OCI-LY7 (cell line): ENCODE data around the gene APPL2. TPM values are rescaled to one million over a fixed set of nuclear protein-coding genes. Genes with fewer than 3 reads are reported as not detected.
"Not testable (repeated sequence)": the region's sequence is repeated elsewhere in the genome, so short reads cannot be mapped to it uniquely, and the experiment has no call there.

Experiments used
- BruUV-seq: library from RNA; stranded (reverse); fragments of 400-500 nt; replicated peaks from 2 replicates; lab custom pipeline; 2021; lab: Mats Ljungman, UMichigan
- CTCF ChIA-PET: fragments of 300-600 bp; sonication (Branson Sonifier 250); formaldehyde crosslinking; loops from one replicate; lab custom pipeline; 2022; ENCODE audit warnings: antibody characterized with exemption; ENCODE audit not compliant: unreplicated experiment; lab: Charles Lee
- POLR2A ChIA-PET: fragments of 300-600 bp; sonication (Branson Sonifier 250); formaldehyde crosslinking; loops from one replicate; lab custom pipeline; 2022; ENCODE audit warnings: antibody characterized with exemption; lab: Charles Lee
- DNase-seq: peaks from one replicate; pipeline ENCODE4 v3.0.0-alpha.2; 2015; ENCODE audit warnings: low spot score
- H2AFZ ChIP-seq: fragments of 200-600 bp; sonication (generic), shearing (Covaris generic); 2 replicates; pipeline ENCODE4 v1.6.1; 2014; ENCODE audit warnings: mild to moderate bottlenecking, antibody characterized with exemption, low read length, moderate library complexity
- H3K27ac ChIP-seq: fragments of 200-600 bp; sonication (generic); 2 replicates; pipeline ENCODE4 v1.5.1; 2014; ENCODE audit warnings: mixed run types, low read depth, mild to moderate bottlenecking, moderate library complexity, low read length, inconsistent platforms; ENCODE audit not compliant: poor library complexity, severe bottlenecking
- H3K36me3 ChIP-seq: fragments of 200-600 bp; sonication (generic); 2 replicates; pipeline ENCODE4 v1.6.1; 2014; ENCODE audit warnings: mild to moderate bottlenecking, antibody characterized with exemption, low read length, moderate library complexity, mixed read lengths; ENCODE audit not compliant: insufficient read depth
- H3K4me1 ChIP-seq: fragments of 200-600 bp; sonication (generic); 2 replicates; pipeline ENCODE4 v1.5.1; 2014; ENCODE audit warnings: mild to moderate bottlenecking, low read length; ENCODE audit not compliant: insufficient read depth, poor library complexity, severe bottlenecking
- H3K4me2 ChIP-seq: fragments of 200-600 bp; sonication (generic); 2 replicates; pipeline ENCODE4 v1.6.1; 2014; ENCODE audit warnings: mild to moderate bottlenecking, low read length
- H3K4me3 ChIP-seq: fragments of 200-600 bp; sonication (generic); 2 replicates; pipeline ENCODE4 v1.5.1; 2014; ENCODE audit warnings: mild to moderate bottlenecking, low read depth, low read length; ENCODE audit not compliant: poor library complexity, severe bottlenecking
- H3K79me2 ChIP-seq: fragments of 200-600 bp; sonication (generic); 2 replicates; pipeline ENCODE4 v1.6.1; 2016; ENCODE audit warnings: low read depth, mild to moderate bottlenecking, low read length, moderate library complexity, mixed read lengths; ENCODE audit not compliant: insufficient read depth
- H3K9me2 ChIP-seq: fragments of 200-600 bp; sonication (generic); 2 replicates; pipeline ENCODE4 v1.6.1; 2016; ENCODE audit warnings: mild to moderate bottlenecking, low read length, mixed read lengths; ENCODE audit not compliant: insufficient read depth
- H3K9me3 ChIP-seq: fragments of 200-600 bp; sonication (generic); 2 replicates; pipeline ENCODE4 v1.6.1; 2014; ENCODE audit warnings: mild to moderate bottlenecking, mixed run types, low read length, mixed read lengths
- H4K20me1 ChIP-seq: fragments of 200-600 bp; sonication (generic); 2 replicates; pipeline ENCODE4 v1.6.1; 2014; ENCODE audit warnings: mild to moderate bottlenecking, antibody characterized with exemption, low read length, moderate library complexity, mixed read lengths; ENCODE audit not compliant: insufficient read depth
- EZH2phosphoT487 ChIP-seq: fragments of 200-600 bp; sonication (generic); IDR thresholded peaks from 2 replicates; pipeline ENCODE4 v1.6.1; 2018; ENCODE audit warnings: low read depth, borderline replicate concordance, mild to moderate bottlenecking, mixed run types, antibody characterized with exemption, low read length, moderate library complexity, mixed read lengths
- intact Hi-C: fragments of 100-400 bp; cut with micrococcal nuclease; formaldehyde crosslinking; loops from one replicate; pipeline ENCODE4 v1.10.0; 2022; ENCODE audit not compliant: unreplicated experiment
- total RNA-seq, 2 experiments: library from RNA; depleted of rRNA in 1 of 2; stranded (reverse); fragments of >200 nt in 1 of 2; shearing (Covaris generic) in 1 of 2; gene quantifications; 2 replicates each; pipeline ENCODE4 v1.2.3, GENCODE V29; 2014 to 2022
- TF ChIP-seq, protein P1 (sequence below): fragments of 200-600 bp; sonication (generic); conservative IDR thresholded peaks from 2 replicates; pipeline ENCODE4 v1.5.1; 2014; ENCODE audit warnings: mild to moderate bottlenecking, antibody characterized with exemption, low read length, moderate library complexity, mixed read lengths

The APPL2 gene
- total RNA-seq, 2 experiments from 2014 or later, result 18.8 to 29.1 TPM

DNA sequence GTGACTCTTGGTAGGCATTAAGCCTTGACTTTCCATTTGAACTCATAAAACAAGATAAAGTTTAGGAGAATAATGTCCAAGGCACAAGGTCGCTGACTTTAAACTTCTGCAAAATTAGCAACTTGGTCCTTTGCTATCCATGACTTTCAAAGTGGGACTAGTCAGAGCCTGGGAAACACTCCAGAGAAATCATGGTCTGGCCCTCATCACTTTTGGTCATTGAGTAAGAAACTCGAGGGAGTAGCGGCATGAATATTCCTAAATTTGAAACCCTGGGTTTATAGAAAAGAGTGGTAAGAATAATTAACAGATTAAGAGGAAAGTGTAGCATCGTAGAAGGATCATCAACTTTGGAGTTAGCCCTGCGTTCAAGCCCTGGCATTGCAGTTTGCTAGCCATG is 16.9 kb upstream of the APPL2 start:
- no peak overlapping the region for H3K27ac ChIP-seq
- H3K4me3 ChIP-seq, result no peak overlapping the region
- H3K4me1 ChIP-seq, result no peaks in the 10 kb centered on the region
- H2AFZ ChIP-seq, result no peak overlapping the region
- no TSS peak for BruUV-seq
- intact Hi-C loops, result no loop called here
- no peaks in the 10 kb centered on the region for H3K9me3 ChIP-seq
- H3K36me3 ChIP-seq, result no peaks in the 10 kb centered on the region
- DNase-seq, result no peak
- H3K4me2 ChIP-seq, result no peak overlapping the region
- ChIA-PET POLR2A (interaction anchor here (1.1 kb wide), 1 partner anchor 14 kb away, joined by 3 read pairs; no protein-coding TSS in a partner anchor), CTCF (no interaction called here)
- no peak for TF ChIP-seq EZH2phosphoT487
- TF ChIP-seq, protein P1, sequence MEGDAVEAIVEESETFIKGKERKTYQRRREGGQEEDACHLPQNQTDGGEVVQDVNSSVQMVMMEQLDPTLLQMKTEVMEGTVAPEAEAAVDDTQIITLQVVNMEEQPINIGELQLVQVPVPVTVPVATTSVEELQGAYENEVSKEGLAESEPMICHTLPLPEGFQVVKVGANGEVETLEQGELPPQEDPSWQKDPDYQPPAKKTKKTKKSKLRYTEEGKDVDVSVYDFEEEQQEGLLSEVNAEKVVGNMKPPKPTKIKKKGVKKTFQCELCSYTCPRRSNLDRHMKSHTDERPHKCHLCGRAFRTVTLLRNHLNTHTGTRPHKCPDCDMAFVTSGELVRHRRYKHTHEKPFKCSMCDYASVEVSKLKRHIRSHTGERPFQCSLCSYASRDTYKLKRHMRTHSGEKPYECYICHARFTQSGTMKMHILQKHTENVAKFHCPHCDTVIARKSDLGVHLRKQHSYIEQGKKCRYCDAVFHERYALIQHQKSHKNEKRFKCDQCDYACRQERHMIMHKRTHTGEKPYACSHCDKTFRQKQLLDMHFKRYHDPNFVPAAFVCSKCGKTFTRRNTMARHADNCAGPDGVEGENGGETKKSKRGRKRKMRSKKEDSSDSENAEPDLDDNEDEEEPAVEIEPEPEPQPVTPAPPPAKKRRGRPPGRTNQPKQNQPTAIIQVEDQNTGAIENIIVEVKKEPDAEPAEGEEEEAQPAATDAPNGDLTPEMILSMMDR, result no peak
- H4K20me1 ChIP-seq, result no peaks in the 10 kb centered on the region
- no peaks in the 10 kb centered on the region for H3K79me2 ChIP-seq
- no peaks in the 10 kb centered on the region for H3K9me2 ChIP-seq

DNA sequence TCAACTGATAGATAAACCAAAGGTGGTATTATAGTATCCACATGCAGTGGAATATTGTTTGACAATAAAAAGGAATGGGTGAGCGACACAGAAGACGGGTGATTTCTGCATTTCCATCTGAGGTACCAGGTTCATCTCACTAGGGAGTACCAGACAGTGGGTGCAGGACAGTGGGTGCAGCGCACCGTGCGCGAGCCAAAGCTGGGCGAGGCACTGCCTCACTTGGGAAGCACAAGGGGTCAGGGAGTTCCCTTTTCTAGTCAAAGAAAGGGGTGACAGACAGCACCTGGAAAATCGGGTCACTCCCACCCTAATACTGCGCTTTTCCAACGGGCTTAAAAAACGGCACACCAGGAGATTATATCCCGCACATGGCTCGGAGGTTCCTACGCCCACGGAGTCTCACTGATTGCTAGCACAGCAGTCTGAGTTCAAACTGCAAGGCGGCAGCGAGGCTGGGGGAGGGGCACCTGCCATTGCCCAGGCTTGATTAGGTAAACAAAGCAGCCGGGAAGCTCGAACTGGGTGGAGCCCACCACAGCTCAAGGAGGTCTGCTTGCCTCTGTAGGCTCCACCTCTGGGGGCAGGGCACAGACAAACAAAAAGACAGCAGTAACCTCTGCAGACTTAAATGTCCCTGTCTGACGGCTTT is 9.9 kb upstream of the APPL2 start:
- H3K4me2 ChIP-seq, H3K4me1 ChIP-seq, POLR2A ChIA-PET, H3K36me3 ChIP-seq, BruUV-seq, H3K4me3 ChIP-seq, H3K79me2 ChIP-seq, H3K9me3 ChIP-seq, H2AFZ ChIP-seq, CTCF ChIA-PET, DNase-seq, intact Hi-C loops, H4K20me1 ChIP-seq, H3K27ac ChIP-seq, H3K9me2 ChIP-seq: not testable (repeated sequence)

DNA sequence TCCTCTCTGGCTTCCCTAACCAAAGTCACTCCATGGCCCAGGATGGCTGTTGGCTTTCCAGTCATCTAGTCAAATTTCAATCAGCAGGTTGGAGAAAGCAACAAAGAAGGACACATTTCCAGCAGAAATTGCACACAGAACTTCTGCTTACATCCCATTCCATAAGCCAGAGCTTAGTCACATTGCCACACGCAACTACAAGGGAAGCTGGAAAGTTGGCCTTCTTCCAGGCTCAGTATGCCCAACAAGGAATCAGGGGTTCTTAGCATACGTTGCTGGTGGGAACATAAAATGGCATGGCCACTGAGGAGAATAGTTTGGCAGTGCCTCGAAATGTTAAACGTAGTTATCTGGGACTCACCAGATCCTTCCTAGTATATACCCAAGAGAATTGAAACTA is 9.3 kb upstream of the APPL2 start:
- Histone ChIP-seq H2AFZ (no peak overlapping the region), H3K79me2 (no peaks in the 10 kb centered on the region), H3K9me2 (no peaks in the 10 kb centered on the region), H3K4me3 (no peak overlapping the region), H4K20me1 (no peaks in the 10 kb centered on the region), H3K4me2 (no peak overlapping the region), H3K36me3 (no peaks in the 10 kb centered on the region), H3K4me1 (peaks cover 7% of the 10 kb centered on the region), H3K9me3 (no peaks in the 10 kb centered on the region), H3K27ac (no peak overlapping the region)
- POLR2A ChIA-PET, result no interaction called here
- TF ChIP-seq, protein P1, result no peak
- TF ChIP-seq EZH2phosphoT487, result no peak
- DNase-seq, result no peak
- BruUV-seq, result no TSS peak
- CTCF ChIA-PET, result no interaction called here
- intact Hi-C loops, result no loop called here
